GM23338 (cell line): ENCODE results near the gene FARSB. TPM values are rescaled to one million over a fixed set of nuclear protein-coding genes. Genes with fewer than 3 reads are reported as not detected.

Source experiments
- ATAC-seq: fragments of 200-7000 bp; cut with Tn5 transposase; 3 replicates; pipeline ENCODE4 v1.9.1; 2020
- DNase-seq: peaks from one replicate; pipeline ENCODE4 v3.0.0-alpha.2; 2015; ENCODE audit warnings: low spot score
- H2AFZ ChIP-seq: fragments of 200-600 bp; sonication (generic); 2 replicates; pipeline ENCODE4 v1.8.0; 2016; ENCODE audit warnings: antibody characterized with exemption, mild to moderate bottlenecking, moderate library complexity
- H3F3A ChIP-seq: fragments of 200-600 bp; sonication (generic); replicated peaks from 2 replicates; pipeline ENCODE4 v1.8.0; 2017; ENCODE audit warnings: antibody characterized with exemption, mixed run types, low read depth
- H3K27ac ChIP-seq: fragments of 200-600 bp; sonication (generic); 2 replicates; pipeline ENCODE4 v1.6.1; 2016; ENCODE audit warnings: low read depth
- H3K27me3 ChIP-seq: fragments of 200-600 bp; sonication (generic); 2 replicates; pipeline ENCODE4 v1.8.0; 2016; ENCODE audit warnings: mild to moderate bottlenecking, mixed run types, moderate library complexity; ENCODE audit not compliant: insufficient read depth
- H3K36me3 ChIP-seq: fragments of 200-600 bp; sonication (generic); 2 replicates; pipeline ENCODE4 v1.8.0; 2016; ENCODE audit warnings: mild to moderate bottlenecking; ENCODE audit not compliant: insufficient read depth
- H3K4me1 ChIP-seq: fragments of 200-600 bp; sonication (generic); 2 replicates; pipeline ENCODE4 v1.8.0; 2016; ENCODE audit warnings: mild to moderate bottlenecking, moderate library complexity; ENCODE audit not compliant: insufficient read depth
- H3K4me2 ChIP-seq: fragments of 200-600 bp; sonication (generic); 2 replicates; pipeline ENCODE4 v1.7.1; 2017; ENCODE audit warnings: mixed run types
- H3K4me3 ChIP-seq: fragments of 200-600 bp; sonication (generic); 2 replicates; pipeline ENCODE4 v1.6.1; 2016; ENCODE audit warnings: mixed run types
- H3K79me2 ChIP-seq: fragments of 200-600 bp; sonication (generic); replicated peaks from 2 replicates; pipeline ENCODE4 v1.8.0; 2017; ENCODE audit warnings: mild to moderate bottlenecking; ENCODE audit not compliant: insufficient read depth
- H3K9me2 ChIP-seq: fragments of 200-600 bp; sonication (generic); 2 replicates; pipeline ENCODE4 v1.8.0; 2017; ENCODE audit not compliant: insufficient read depth
- H4K20me1 ChIP-seq: fragments of 200-600 bp; sonication (generic); replicated peaks from 2 replicates; pipeline ENCODE4 v1.8.0; 2017; ENCODE audit warnings: mild to moderate bottlenecking; ENCODE audit not compliant: insufficient read depth
- H3K27ac Mint-ChIP-seq: 2 replicates; pipeline ENCODE4 v1.8.0; 2020; ENCODE audit warnings: inconsistent platforms, mild to moderate bottlenecking, moderate library complexity, mixed read lengths
- H3K27me3 Mint-ChIP-seq: 3 replicates; pipeline ENCODE4 v1.8.0; 2022; ENCODE audit warnings: low read depth, mild to moderate bottlenecking, moderate library complexity, mixed read lengths, inconsistent platforms; ENCODE audit not compliant: insufficient read depth, poor library complexity
- H3K36me3 Mint-ChIP-seq: 3 replicates; pipeline ENCODE4 v1.8.0; 2021; ENCODE audit warnings: low read depth, mild to moderate bottlenecking, inconsistent platforms, moderate library complexity, mixed read lengths
- H3K4me1 Mint-ChIP-seq: 3 replicates; pipeline ENCODE4 v1.8.0; 2020; ENCODE audit warnings: mild to moderate bottlenecking, inconsistent platforms, mixed read lengths
- H3K4me3 Mint-ChIP-seq: 3 replicates; pipeline ENCODE4 v1.8.0; 2021; ENCODE audit warnings: moderate library complexity, mild to moderate bottlenecking, inconsistent platforms, mixed read lengths
- H3K9me3 Mint-ChIP-seq: 3 replicates; pipeline ENCODE4 v1.8.0; 2020; ENCODE audit warnings: moderate library complexity, mild to moderate bottlenecking, inconsistent platforms, mixed read lengths
- CREB1 ChIP-seq: fragments of 250-450 bp; sonication (Bioruptor Pico); IDR thresholded peaks from 2 replicates; pipeline ENCODE4 v1.5.0; 2020; ENCODE audit warnings: low read depth, mild to moderate bottlenecking, moderate library complexity
- CTCF ChIP-seq, 2 experiments: fragments of 200-600 bp in 1 of 2; sonication (generic) in 1 of 2; conservative IDR thresholded peaks; 2 replicates each; pipeline versions ENCODE4 v1.5.1 to v1.6.1; 2016 to 2017; ENCODE audit warnings: antibody characterized with exemption in 2 of 2, low read depth in 2 of 2, mild to moderate bottlenecking in 2 of 2, moderate library complexity in 1 of 2
- ETS1 ChIP-seq: IDR thresholded peaks from 2 replicates; pipeline ENCODE4 v1.6.1; 2016; ENCODE audit warnings: antibody characterized with exemption
- EZH2 ChIP-seq: fragments of 200-600 bp; sonication (generic); IDR thresholded peaks from one replicate; pipeline ENCODE4 v1.8.0; 2017; ENCODE audit warnings: antibody characterized with exemption, mild to moderate bottlenecking, low read depth; ENCODE audit not compliant: unreplicated experiment
- EZH2phosphoT487 ChIP-seq: fragments of 200-600 bp; sonication (generic); IDR thresholded peaks from one replicate; pipeline ENCODE4 v1.8.1; 2018; ENCODE audit warnings: antibody characterized with exemption; ENCODE audit not compliant: unreplicated experiment
- JUNB ChIP-seq: IDR thresholded peaks from one replicate; pipeline ENCODE4 v1.6.1; 2016; ENCODE audit warnings: antibody characterized with exemption; ENCODE audit not compliant: unreplicated experiment
- NANOG ChIP-seq: IDR thresholded peaks from 2 replicates; pipeline ENCODE4 v1.6.1; 2016; ENCODE audit warnings: antibody characterized with exemption, borderline replicate concordance
- POLR2AphosphoS5 ChIP-seq: IDR thresholded peaks from 2 replicates; pipeline ENCODE4 v1.6.1; 2016; ENCODE audit warnings: antibody characterized with exemption, low read depth
- REST ChIP-seq: IDR thresholded peaks from one replicate; pipeline ENCODE4 v1.6.1; 2018; ENCODE audit warnings: antibody characterized with exemption; ENCODE audit not compliant: unreplicated experiment
- STAT1 ChIP-seq: IDR thresholded peaks from one replicate; pipeline ENCODE4 v1.6.1; 2016; ENCODE audit warnings: antibody characterized with exemption; ENCODE audit not compliant: unreplicated experiment
- ZNF114 ChIP-seq: fragments of 250-450 bp; sonication (Bioruptor Pico); IDR thresholded peaks from 2 replicates; pipeline ENCODE4 v1.5.0; 2020; ENCODE audit warnings: mild to moderate bottlenecking, moderate library complexity
- ZNF331 ChIP-seq: fragments of 250-450 bp; sonication (Bioruptor Pico); IDR thresholded peaks from 2 replicates; pipeline ENCODE4 v1.5.0; 2020; ENCODE audit warnings: low read depth, mild to moderate bottlenecking, moderate library complexity
- ZNF462 ChIP-seq: fragments of 250-450 bp; sonication (Bioruptor Pico); IDR thresholded peaks from 2 replicates; pipeline ENCODE4 v1.5.0; 2020; ENCODE audit warnings: mild to moderate bottlenecking, moderate library complexity
- polyA plus RNA-seq: library from polyadenylated mRNA; unstranded; fragments of >200 nt; fragmentation: Nextera tagmentation; extraction: Ambion mirVana; gene quantifications from 2 replicates; pipeline ENCODE4 v1.2.1, GENCODE V29; 2016
- total RNA-seq: library from RNA; depleted of rRNA; stranded (reverse); fragments of >200 nt; shearing (Covaris generic); gene quantifications from 2 replicates; pipeline ENCODE4 v1.2.3, GENCODE V29; 2014

The FARSB gene
- total and polyA plus RNA-seq, 2 experiments from 2014 or later: 32.5 to 40.0 TPM

GRCh38 chr2:222621893-222622292 is 34.0 kb downstream of the FARSB start:
- no peak overlapping the region for H3K27ac ChIP-seq
- H3K4me3 ChIP-seq: no peak overlapping the region
- no peaks in the 10 kb centered on the region; the same call in 1 of the 2 replicates for H4K20me1 ChIP-seq
- H3K4me1 ChIP-seq: no peaks in the 10 kb centered on the region
- DNase-seq (no peak), ATAC-seq (no peak)
- H3K9me3 Mint-ChIP-seq: no peaks in the 10 kb centered on the region
- peaks cover 45% of the 10 kb centered on the region; the same call in 1 of the 2 replicates for H3K36me3 ChIP-seq
- no peaks in the 10 kb centered on the region for H3F3A ChIP-seq
- no peak overlapping the region for H3K27ac Mint-ChIP-seq
- H3K36me3 Mint-ChIP-seq: peaks cover 45% of the 10 kb centered on the region
- no peak overlapping the region for H3K4me3 Mint-ChIP-seq
- H3K27me3 Mint-ChIP-seq: peaks cover 2% of the 10 kb centered on the region
- H2AFZ ChIP-seq: no peak overlapping the region
- no peaks in the 10 kb centered on the region for H3K4me1 Mint-ChIP-seq
- TF ChIP-seq REST: no peak
- TF ChIP-seq CTCF (conservative IDR thresholded peaks at IDR 0.05; ENCODE audit: low read depth in 2 of 2): no peak
- TF ChIP-seq ZNF114 (CRISPR knock-in tag): no peak
- TF ChIP-seq EZH2phosphoT487: no peak
- TF ChIP-seq POLR2AphosphoS5: no peak
- no peak for TF ChIP-seq ZNF331 (CRISPR knock-in tag)
- no peak for TF ChIP-seq ETS1
- no peak for TF ChIP-seq NANOG
- TF ChIP-seq ZNF462 (CRISPR knock-in tag): no peak
- TF ChIP-seq EZH2: no peak
- no peak for TF ChIP-seq STAT1
- no peak for TF ChIP-seq JUNB
- no peak for TF ChIP-seq CREB1 (CRISPR knock-in tag)
- no peaks in the 10 kb centered on the region for H3K9me2 ChIP-seq
- H3K4me2 ChIP-seq: no peak overlapping the region
- H3K79me2 ChIP-seq: no peaks in the 10 kb centered on the region
- H3K27me3 ChIP-seq: no peaks in the 10 kb centered on the region
